Inferior parietal cortex (tissue), 1 donor: ENCODE measurements around the gene TIMP3.

Experiments used
- DNase-seq: peaks from one replicate; pipeline ENCODE4 v3.0.0-alpha.2; 2016; ENCODE audit errors: extremely low spot score

The TIMP3 gene

DNA sequence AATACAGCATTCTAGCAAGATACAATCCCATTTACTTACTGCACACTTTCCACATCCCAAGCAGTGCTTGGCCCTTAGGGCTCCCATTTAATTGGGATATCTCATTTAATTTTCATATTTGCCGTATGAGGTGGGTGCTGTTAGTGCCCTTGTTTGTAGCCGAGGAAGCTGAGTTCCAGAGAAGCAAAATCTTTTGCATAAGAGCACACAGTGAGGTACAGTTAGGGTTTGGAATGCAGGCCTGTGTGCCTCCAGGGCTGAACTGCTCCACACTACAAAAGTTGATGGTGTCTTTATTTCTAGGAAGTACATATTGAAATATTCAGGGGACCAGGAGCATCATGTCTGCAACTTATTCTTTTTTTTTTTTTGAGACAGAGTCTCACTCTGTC lies 15.5 kb upstream of the TIMP3 start:
- no peak for DNase-seq

- no peak for DNase-seq
These were observed 12.4 kb upstream of the TIMP3 start for GRCh38 chr22:32788904-32789624.

GRCh38 chr22:32789797-32790620 lies 11.5 kb upstream of the TIMP3 start:
- DNase-seq = no peak

GRCh38 chr22:32791056-32791455 lies 10.4 kb upstream of the TIMP3 start:
- DNase-seq = no peak

- DNase-seq = no peak
These were observed 10.0 kb upstream of the TIMP3 start for GRCh38 chr22:32791485-32791884.

- DNase-seq = no peak
These were observed 7.9 kb upstream of the TIMP3 start for GRCh38 chr22:32793589-32793988.

DNA sequence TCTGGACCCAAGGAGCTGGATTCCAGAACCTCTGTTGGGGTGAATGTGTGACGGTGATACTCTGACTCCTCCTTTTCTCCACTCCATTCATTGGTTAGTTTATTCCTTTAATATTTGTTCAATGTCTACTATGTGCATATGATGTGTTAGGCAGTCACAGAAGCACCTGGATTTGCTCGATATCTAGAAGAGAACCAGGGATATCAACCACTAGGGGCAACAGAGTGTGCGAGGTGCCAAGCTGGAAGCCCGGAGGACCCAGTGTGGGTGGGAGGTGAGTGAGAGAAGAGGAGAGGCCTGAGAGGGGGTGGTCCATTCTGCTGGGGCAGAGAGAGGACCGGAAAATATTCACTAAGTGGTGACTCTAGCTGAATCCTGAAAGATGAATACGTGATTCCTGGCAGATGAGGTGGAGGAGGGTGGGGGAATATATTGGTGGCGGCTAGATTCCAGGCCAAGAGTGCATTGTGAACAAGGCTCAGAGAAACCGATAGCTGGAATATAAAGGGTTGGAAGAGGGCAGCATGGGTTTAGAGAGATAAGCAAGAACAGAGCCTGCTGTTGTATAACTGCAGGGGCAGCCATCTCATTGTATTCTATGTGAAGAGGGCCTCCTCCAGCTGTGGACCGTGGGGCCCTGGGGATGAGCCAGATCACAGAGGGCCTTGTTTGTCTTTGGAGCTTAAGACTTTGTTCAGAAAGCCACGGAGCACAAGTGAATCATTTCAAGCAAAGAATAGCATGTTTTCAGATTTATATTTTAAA lies 6.9 kb upstream of the TIMP3 start:
- peak; percentile 43 for DNase-seq

DNA sequence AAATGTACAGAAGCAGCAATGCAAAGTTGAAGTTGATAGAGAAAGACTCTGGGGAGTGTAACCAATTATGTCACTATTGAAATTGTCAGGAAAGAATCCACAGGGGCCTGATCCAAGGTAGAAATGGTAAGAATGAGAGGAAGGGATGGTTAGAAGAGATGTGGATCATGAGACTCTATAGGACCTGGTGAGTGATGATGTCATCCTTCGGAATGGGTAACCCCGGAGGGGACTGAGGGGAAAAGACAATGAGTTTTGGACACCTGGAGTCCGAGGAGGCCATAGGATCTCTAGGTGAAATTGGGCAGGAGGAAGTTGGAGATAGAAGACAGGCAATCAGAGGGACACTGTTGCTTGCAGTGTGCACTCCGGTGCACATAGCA lies 6.3 kb upstream of the TIMP3 start:
- DNase-seq = no peak

DNA sequence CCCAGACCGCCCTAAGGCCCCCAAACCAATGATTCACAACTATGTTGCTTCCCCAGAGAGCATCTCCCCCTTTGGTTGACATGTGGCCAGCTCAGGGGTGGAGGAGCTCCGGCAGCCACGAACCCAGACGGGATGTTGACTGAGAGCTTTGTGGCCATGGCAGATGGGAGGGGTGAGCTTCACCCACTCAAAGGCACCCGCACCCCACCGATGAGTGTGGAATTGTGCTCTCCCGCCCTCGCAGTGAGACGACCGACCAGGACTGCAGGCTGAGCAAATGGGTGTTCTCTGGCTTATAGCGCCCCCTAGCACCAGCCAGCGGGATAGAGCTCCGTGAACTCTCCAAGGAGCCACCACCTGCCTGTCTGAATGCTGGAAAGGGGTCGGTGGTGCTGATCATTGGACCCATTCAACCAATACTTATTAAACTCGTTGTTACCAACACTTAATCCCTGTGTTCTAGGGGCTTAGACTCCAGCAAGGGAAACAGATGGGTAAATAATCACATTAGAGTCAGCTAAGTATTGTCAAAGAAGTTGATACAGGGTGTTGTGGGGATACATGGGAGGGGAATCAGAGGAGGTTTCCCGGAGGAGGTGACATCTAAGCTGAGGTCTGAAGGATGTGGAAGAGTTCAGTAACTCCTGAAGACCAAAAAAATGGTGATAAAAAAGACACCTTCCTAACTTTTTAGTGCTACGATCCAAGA lies 4.5 kb upstream of the TIMP3 start:
- peak; percentile 71 for DNase-seq

- no peak for DNase-seq
These were observed 2.0 kb upstream of the TIMP3 start for GRCh38 chr22:32799496-32799895.

DNA sequence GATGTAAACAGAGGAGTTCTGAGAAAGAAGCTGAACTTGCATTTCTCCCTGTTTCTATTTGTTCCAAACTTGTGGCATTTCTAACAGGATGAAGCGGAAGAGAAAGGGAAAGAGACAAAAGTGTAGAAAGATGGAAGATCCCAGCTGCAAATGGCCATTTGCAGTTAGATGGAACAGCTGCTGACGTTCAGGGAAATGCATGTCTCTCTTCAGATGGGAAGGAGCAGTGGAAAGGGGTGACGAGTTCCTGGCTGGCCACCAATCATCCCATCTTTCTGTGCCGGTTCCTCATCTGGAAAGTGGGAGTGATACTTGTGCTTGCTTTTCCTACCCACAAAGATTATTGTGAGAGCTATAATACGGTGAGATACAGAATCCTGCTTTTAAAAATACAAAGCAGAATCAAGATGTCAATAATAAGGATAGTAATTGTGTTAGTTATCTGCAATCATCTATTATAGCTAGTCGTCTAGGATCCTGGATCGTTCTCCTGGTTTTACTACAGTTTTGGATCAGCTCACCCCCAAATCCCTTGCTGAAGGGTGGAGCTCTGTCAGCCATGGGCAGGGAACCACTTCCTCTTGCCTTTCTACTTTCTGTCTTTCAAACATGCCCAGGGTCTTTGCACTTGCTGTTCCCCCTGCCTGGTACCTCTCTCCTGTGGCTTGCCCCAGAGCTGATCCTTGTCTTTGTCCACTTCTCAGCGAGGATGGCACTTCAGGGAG lies 1.2 kb upstream of the TIMP3 start:
- DNase-seq = no peak

DNA sequence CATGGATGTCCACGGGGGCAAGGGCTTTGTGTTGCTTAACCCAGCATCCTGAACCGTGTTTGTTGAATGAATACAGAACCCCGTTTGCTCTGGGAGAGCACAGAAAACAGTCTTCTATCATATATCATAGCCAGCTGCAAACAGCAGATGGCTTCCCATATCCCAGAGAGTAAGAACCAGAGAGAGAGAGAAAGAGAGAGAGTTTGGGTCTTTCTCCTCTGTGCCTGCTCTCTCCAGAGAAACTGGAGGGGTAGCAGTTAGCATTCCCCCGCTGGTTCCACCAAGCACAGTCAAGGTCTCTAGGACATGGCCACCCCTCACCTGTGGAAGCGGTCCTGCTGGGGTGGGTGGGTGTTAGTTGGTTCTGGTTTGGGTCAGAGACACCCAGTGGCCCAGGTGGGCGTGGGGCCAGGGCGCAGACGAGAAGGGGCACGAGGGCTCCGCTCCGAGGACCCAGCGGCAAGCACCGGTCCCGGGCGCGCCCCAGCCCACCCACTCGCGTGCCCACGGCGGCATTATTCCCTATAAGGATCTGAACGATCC lies 440 bp upstream of the TIMP3 start:
- no peak for DNase-seq

GRCh38 chr22:32802237-32802765 lies 796 bp downstream of the TIMP3 start:
- DNase-seq = no peak

GRCh38 chr22:32803020-32803737 lies 1.7 kb downstream of the TIMP3 start:
- no peak for DNase-seq

DNA sequence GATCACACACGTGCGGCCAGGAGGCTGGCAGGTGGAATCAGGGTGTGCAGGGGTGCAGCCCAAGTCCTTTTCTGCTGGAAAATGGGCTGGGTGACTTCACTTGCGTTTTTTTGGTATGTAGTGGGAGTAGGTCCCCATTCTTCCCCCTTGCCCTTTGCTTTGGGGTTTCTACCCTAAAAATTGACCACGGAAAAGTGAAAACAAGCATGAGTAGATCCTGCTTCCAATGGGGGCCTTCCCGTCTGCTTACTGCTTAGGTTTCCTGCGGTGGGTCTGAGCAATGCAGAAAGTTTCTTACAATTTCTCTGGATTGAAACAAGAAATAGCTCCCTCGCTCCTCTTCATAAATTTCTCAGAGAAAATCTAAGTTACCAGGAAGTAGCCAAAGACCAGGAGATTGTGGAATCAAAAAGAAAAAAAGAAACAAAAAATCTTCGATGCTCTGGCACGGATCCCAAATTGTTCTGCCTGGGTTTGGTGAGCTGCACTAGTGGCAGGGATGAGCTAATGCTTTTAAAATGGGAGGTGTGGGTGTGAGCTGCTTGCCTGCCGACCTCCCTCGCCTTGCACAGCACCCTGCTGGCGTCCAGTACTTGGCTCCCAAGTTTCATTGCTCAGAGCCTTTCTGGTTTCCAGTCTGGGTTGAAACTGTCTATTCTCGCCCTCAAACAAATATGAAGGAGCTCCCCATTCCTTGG lies 2.4 kb downstream of the TIMP3 start:
- no peak for DNase-seq

- DNase-seq = no peak
These were observed 3.2 kb downstream of the TIMP3 start for GRCh38 chr22:32804531-32805360.

DNA sequence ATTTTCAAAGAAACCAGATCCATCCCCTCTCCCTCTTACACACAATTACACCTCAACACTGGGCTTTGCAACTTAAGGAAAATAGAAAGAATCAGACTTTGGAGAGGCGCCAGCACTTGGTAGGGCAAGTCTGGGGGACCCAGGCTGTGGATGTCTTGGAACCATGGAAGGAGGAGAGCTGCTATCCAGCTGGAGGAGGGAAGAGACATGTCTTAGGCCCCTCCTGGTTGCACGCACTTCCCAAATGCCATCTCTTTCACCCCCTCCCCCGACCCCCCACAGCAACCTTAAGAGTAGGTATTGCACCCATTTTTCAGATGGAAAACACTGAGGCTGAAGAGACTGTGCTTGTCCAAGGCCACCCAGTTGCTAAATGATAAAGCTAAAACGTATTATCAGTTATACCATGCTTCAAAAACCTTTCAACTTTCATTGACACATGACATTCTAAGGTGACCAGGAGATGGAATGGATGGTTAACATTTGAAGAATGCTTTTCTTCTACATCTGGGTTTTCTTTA lies 3.9 kb downstream of the TIMP3 start:
- no peak for DNase-seq

DNA sequence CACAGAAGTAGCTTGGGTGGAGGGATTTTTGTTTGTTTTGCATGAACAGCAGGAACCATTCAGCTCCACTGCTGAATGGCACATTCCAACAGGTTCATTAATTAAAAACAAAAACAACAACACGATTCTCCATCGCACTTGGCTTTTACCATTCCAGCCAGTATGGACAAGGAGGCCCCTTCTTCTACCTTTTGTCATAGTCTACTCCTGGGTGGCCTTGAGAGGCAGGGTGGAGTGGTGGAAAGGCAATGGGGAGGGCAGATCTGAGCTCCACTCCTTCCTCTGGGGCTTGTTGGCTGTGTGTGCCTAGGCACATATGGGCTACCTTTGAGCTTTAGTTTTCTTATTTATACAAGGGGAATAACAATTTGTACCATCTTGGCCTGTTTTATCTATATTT lies 4.8 kb downstream of the TIMP3 start:
- DNase-seq = no peak
